Measurements from ENCODE around the gene MMP7. TPM values are rescaled to one million over a fixed set of nuclear protein-coding genes. Genes with fewer than 3 reads are reported as not detected.

Gene MMP7
- total RNA-seq, 1 experiment from 2014 or later = 0.61 TPM

- POLR2A ChIA-PET = no interaction called here
- no peak for ATAC-seq
- Histone ChIP-seq H3K4me1 (ENCODE audit: control insufficient read depth in 1 of 2, insufficient read depth in 2 of 2, low read length in 2 of 2) (peaks cover 7 to 14% of the 10 kb centered on the region in 2 experiments; a peak in 3 of 4 replicates), H2AFZ (ENCODE audit: low read depth, low read length, poor library complexity, severe bottlenecking) (no peak overlapping the region), H3K9me2 (ENCODE audit: insufficient read depth) (no peaks in the 10 kb centered on the region), H3K9ac (ENCODE audit: low read length) (no peak overlapping the region), H3K36me3 (ENCODE audit: control insufficient read depth in 1 of 2, insufficient read depth in 2 of 2, low read length in 2 of 2) (no peaks in the 10 kb centered on the region), H3K4me2 (ENCODE audit: low read length) (no peak overlapping the region), H3K9me3 (ENCODE audit: control insufficient read depth in 1 of 2, insufficient read depth in 1 of 2, low read depth in 1 of 2, low read length in 2 of 2) (no peaks in the 10 kb centered on the region), H3K27ac (ENCODE audit: low read depth, low read length) (no peak overlapping the region), H4K20me1 (ENCODE audit: insufficient read depth) (no peaks in the 10 kb centered on the region), H3K79me2 (ENCODE audit: insufficient read depth, low read length) (no peaks in the 10 kb centered on the region), H3K4me3 (replicated peaks in 1 of 2; ENCODE audit: low read depth in 1 of 2, low read length in 2 of 2) (no peak overlapping the region), H3K27me3 (ENCODE audit: insufficient read depth, low read length) (no peaks in the 10 kb centered on the region)
- intact Hi-C loops (cut with micrococcal nuclease) = no loop called here
- CTCF ChIA-PET = no interaction called here
- TF ChIP-seq ZNF274 (IDR thresholded peaks at IDR 0.05; ENCODE audit: low read depth, low read length) (no peak), SRF (IDR thresholded peaks at IDR 0.05; ENCODE audit: low read depth) (no peak), POLR2A (IDR thresholded peaks at IDR 0.05; ENCODE audit: borderline replicate concordance, extremely low read depth, insufficient read depth, insufficient read length) (no peak), JUND (IDR thresholded peaks at IDR 0.05) (no peak), CBX3 (IDR thresholded peaks at IDR 0.05; ENCODE audit: low read depth) (no peak), FOSL1 (IDR thresholded peaks at IDR 0.05; ENCODE audit: low read depth) (no peak), CEBPB (IDR thresholded peaks at IDR 0.05; ENCODE audit: low read depth) (no peak), SP1 (IDR thresholded peaks at IDR 0.05; ENCODE audit: low read depth) (no peak), RAD21 (IDR thresholded peaks at IDR 0.05; ENCODE audit: low read depth) (no peak), ZFX (IDR thresholded peaks at IDR 0.05) (no peak), ELF1 (IDR thresholded peaks at IDR 0.05; ENCODE audit: borderline replicate concordance, low read depth) (no peak)
- TF ChIP-seq, protein P1, sequence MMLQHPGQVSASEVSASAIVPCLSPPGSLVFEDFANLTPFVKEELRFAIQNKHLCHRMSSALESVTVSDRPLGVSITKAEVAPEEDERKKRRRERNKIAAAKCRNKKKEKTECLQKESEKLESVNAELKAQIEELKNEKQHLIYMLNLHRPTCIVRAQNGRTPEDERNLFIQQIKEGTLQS (IDR thresholded peaks at IDR 0.05) = no peak
- TF ChIP-seq, protein P2, sequence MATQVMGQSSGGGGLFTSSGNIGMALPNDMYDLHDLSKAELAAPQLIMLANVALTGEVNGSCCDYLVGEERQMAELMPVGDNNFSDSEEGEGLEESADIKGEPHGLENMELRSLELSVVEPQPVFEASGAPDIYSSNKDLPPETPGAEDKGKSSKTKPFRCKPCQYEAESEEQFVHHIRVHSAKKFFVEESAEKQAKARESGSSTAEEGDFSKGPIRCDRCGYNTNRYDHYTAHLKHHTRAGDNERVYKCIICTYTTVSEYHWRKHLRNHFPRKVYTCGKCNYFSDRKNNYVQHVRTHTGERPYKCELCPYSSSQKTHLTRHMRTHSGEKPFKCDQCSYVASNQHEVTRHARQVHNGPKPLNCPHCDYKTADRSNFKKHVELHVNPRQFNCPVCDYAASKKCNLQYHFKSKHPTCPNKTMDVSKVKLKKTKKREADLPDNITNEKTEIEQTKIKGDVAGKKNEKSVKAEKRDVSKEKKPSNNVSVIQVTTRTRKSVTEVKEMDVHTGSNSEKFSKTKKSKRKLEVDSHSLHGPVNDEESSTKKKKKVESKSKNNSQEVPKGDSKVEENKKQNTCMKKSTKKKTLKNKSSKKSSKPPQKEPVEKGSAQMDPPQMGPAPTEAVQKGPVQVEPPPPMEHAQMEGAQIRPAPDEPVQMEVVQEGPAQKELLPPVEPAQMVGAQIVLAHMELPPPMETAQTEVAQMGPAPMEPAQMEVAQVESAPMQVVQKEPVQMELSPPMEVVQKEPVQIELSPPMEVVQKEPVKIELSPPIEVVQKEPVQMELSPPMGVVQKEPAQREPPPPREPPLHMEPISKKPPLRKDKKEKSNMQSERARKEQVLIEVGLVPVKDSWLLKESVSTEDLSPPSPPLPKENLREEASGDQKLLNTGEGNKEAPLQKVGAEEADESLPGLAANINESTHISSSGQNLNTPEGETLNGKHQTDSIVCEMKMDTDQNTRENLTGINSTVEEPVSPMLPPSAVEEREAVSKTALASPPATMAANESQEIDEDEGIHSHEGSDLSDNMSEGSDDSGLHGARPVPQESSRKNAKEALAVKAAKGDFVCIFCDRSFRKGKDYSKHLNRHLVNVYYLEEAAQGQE (IDR thresholded peaks at IDR 0.05; ENCODE audit: low read depth) = no peak
- TF ChIP-seq, protein P3, sequence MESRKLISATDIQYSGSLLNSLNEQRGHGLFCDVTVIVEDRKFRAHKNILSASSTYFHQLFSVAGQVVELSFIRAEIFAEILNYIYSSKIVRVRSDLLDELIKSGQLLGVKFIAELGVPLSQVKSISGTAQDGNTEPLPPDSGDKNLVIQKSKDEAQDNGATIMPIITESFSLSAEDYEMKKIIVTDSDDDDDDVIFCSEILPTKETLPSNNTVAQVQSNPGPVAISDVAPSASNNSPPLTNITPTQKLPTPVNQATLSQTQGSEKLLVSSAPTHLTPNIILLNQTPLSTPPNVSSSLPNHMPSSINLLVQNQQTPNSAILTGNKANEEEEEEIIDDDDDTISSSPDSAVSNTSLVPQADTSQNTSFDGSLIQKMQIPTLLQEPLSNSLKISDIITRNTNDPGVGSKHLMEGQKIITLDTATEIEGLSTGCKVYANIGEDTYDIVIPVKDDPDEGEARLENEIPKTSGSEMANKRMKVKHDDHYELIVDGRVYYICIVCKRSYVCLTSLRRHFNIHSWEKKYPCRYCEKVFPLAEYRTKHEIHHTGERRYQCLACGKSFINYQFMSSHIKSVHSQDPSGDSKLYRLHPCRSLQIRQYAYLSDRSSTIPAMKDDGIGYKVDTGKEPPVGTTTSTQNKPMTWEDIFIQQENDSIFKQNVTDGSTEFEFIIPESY (IDR thresholded peaks at IDR 0.05; ENCODE audit: extremely low read depth, insufficient replicate concordance, low read length) = no peak
- no TSS peak for BruUV-seq (replicated peaks)
- no peak for DNase-seq (ENCODE audit: low read depth, low spot score)
- RAD21 ChIA-PET (ENCODE audit: low non-redundant PET in 1 of 2, low total read pairs in 2 of 2, uncharacterized antibody in 2 of 2, unreplicated experiment in 2 of 2) = no interaction called here
Measured at GRCh38 chr11:102479733-102480132, 50.8 kb downstream of the MMP7 start.
